ENCODE measurements around the gene RANBP3L.

RANBP3L gene

DNA sequence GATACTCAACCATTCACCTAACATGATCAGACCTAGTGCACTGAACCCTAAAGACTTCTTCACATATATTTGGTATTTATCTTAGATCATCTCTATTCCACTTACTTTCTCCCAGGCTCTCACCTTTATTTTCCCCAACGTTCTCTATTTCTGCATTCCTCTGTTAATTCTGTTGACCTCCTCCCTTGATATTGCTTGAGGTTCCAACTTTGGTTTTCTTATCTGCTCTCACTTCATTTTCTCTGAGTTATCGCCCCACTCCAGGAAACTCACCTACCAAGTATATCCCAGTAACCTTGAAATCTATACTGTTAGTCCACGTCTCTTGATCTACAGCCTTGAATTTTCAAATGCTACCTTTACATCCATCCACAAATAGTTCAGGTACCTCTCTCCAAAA is 69.2 kb downstream of the RANBP3L start:
- Histone ChIP-seq H3K36me3 (peaks cover 0 to 84% (median 26%) of the 10 kb centered on the region in 11 experiments; a peak in 16 of 22 replicates), H3K9me3 (replicated peaks in 1 of 11) (peaks cover 0 to 4% (median 0%) of the 10 kb centered on the region in 11 experiments; a peak in 1 of 22 replicates), H3K4me1 (peaks cover 11 to 19% (median 15%) of the 10 kb centered on the region in 10 experiments; a peak in 19 of 20 replicates), H3K27ac (no peak overlapping the region), H3K9ac (no peak overlapping the region), H3K4me3 (no peak overlapping the region), H3K4me2 (no peak overlapping the region), H4K20me1 (peaks cover 0 to 72% (median 3%) of the 10 kb centered on the region in 11 experiments; a peak in 10 of 22 replicates), H3K27me3 (no peaks in the 10 kb centered on the region)
- TF ChIP-seq Cebpa-rat (IDR thresholded peaks at IDR 0.05), result no peak

DNA sequence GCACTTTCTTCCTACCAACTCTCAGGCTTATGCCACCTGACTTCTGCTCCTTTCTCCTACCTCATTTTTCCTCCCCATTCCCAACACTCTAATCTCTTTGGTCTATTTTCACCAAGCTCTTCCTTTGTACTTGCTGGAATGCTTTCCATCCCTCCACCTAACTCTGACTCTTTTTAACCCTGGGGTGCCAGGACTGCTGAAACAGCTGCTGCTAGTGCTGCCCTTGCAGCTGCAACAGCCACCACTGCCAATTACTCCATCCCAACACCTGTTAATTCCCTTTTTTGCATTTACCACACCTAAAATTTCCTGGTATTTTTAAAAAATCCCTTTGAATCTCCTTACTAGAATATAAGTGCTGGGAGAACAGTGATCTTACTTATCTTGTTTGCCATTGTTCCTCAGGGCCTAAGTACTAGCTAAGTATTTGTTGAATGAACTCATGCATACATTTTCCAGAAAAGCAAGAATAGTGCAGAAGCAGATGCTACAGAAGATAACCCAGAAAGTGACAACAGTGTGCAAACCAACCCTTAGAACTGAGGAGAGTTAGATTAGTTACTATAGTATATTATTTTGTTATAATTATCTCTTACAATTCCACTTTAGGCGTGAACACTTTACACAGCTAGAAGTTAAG is 71.4 kb downstream of the RANBP3L start:
- Histone ChIP-seq H4K20me1 (peaks cover 0 to 56% (median 0%) of the 10 kb centered on the region in 11 experiments; a peak in 7 of 22 replicates), H3K9me3 (replicated peaks in 1 of 11) (peaks cover 0 to 4% (median 0%) of the 10 kb centered on the region in 11 experiments; a peak in 1 of 22 replicates), H3K36me3 (peaks cover 12 to 94% (median 43%) of the 10 kb centered on the region in 11 experiments), H3K27ac (no peak overlapping the region), H3K9ac (no peak overlapping the region), H3K4me2 (no peak overlapping the region), H3K4me1 (0 out of 20 replicates have a peak, but pooled peaks cover 0 to 5% (median 0%) of the 10 kb centered on the region in 10 experiments), H3K4me3 (no peak overlapping the region), H3K27me3 (no peaks in the 10 kb centered on the region)
- TF ChIP-seq Cebpa-rat (IDR thresholded peaks at IDR 0.05), result no peak

DNA sequence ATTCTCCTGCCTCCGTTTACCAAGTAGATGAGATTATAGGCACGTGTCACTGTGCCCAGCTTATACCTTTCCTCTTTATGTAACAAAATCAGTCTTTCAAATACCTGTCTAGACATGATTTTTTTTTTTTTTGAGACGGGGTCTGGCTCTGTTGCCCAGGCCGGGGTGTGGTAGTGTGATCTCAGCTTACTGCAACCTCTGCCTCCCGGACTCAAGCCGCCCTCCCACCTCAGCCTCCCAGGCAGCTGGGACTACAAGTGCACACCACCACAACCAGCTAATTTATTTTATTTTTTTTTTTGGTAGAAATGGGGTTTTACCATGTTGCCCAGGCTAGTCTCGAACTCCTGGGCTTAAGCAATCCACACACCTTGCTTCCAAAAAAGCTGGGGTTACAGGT is 73.2 kb downstream of the RANBP3L start:
- peaks cover 20 to 94% (median 48%) of the 10 kb centered on the region in 11 experiments for H3K36me3 ChIP-seq
- TF ChIP-seq Cebpa-rat (IDR thresholded peaks at IDR 0.05), result no peak
- peaks cover 0 to 16% (median 0%) of the 10 kb centered on the region in 11 experiments; a peak in 3 of 22 replicates for H3K9me3 ChIP-seq (replicated peaks in 1 of 11)
- H4K20me1 ChIP-seq, result peaks cover 0 to 51% (median 0%) of the 10 kb centered on the region in 11 experiments; a peak in 7 of 22 replicates
- no peaks in the 10 kb centered on the region for H3K27me3 ChIP-seq
- H3K9ac ChIP-seq, result no peak overlapping the region
- H3K4me2 ChIP-seq, result no peak overlapping the region
- no peak overlapping the region for H3K4me3 ChIP-seq
- no peak overlapping the region for H3K27ac ChIP-seq
- H3K4me1 ChIP-seq, result peaks cover 0 to 8% (median 4%) of the 10 kb centered on the region in 10 experiments; a peak in 8 of 20 replicates

DNA sequence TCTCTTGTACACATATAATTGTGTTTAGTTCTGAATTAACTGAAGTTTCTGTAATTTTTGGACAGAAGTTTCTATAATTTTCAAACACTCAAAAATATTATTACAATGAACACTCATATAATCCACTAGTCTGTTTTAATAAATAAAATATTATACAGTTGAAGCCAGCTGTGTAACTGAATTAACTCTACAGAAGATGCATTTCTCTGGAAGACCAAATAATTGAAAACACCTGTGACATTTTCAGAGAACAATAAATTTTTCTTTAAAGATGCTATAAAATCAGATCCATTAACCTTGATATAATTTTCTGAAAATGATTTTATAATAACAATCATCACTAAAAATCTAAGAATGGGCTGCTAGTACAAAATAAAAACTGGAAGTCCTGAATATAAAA is 74.7 kb downstream of the RANBP3L start:
- Histone ChIP-seq H3K27me3 (no peaks in the 10 kb centered on the region), H3K9me3 (replicated peaks in 1 of 11) (peaks cover 0 to 16% (median 0%) of the 10 kb centered on the region in 11 experiments; a peak in 3 of 22 replicates), H3K27ac (no peak overlapping the region), H3K36me3 (peaks cover 34 to 96% (median 54%) of the 10 kb centered on the region in 11 experiments), H4K20me1 (peaks cover 0 to 39% (median 0%) of the 10 kb centered on the region in 11 experiments; a peak in 6 of 22 replicates), H3K4me1 (peaks cover 0 to 14% (median 7%) of the 10 kb centered on the region in 10 experiments; a peak in 9 of 20 replicates), H3K4me3 (no peak overlapping the region), H3K4me2 (no peak overlapping the region), H3K9ac (no peak overlapping the region)
- no peak for TF ChIP-seq Cebpa-rat (IDR thresholded peaks at IDR 0.05)

DNA sequence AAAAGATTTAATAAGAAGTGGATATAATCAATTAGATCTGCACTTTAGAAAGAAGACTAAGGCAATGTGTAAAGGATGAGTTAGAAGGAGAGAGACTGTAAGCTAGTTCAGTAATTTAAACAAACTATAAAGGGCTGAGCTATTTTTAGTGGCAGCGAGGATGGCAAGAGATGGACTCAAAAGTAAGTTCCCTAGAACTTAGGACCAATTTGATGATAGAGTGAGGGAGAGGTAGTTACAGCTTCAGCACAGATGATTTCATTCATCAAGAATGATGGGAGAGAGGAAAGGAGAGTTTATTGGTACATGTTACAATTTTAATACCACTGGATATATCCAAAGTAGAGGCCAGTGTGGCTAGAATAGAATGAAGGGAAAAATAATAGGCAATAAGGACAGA is 79.1 kb downstream of the RANBP3L start:
- Histone ChIP-seq H3K36me3 (peaks cover 71 to 100% (median 90%) of the 10 kb centered on the region in 11 experiments), H3K9ac (no peak overlapping the region)

DNA sequence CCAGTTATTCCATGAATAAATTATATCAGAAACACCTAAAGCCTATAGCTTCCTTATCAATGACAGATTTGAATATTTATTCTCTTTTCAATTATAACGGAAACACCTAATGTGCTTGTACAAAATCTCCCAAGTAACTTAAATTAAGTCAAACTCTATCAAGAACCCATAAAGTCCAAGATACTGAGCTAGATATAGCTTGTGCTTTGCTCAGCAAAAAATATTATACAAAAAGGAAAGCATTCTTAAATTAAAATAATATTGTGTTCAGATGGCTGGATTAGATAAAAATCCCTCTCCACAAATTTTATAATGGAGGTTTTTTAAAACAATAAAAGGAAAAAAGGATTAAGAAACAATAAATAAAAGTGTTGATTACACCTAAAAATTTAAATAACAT is 83.7 kb downstream of the RANBP3L start:
- Histone ChIP-seq H3K9me3 (replicated peaks in 1 of 11) (peaks cover 0 to 36% (median 13%) of the 10 kb centered on the region in 11 experiments; a peak in 11 of 22 replicates), H3K9ac (no peak overlapping the region), H3K4me2 (no peak overlapping the region), H3K27ac (no peak overlapping the region), H4K20me1 (peaks cover 0 to 8% (median 0%) of the 10 kb centered on the region in 11 experiments; a peak in 1 of 22 replicates), H3K4me3 (no peak overlapping the region), H3K4me1 (peaks cover 8 to 42% (median 22%) of the 10 kb centered on the region in 10 experiments; a peak in 18 of 20 replicates), H3K36me3 (peaks cover 73 to 99% (median 92%) of the 10 kb centered on the region in 11 experiments), H3K27me3 (no peaks in the 10 kb centered on the region)
- no peak for TF ChIP-seq Cebpa-rat (IDR thresholded peaks at IDR 0.05)

More for the DNA sequence above, 79.1 kb downstream of the RANBP3L start:
- Histone ChIP-seq H4K20me1 (peaks cover 0 to 8% (median 0%) of the 10 kb centered on the region in 11 experiments; a peak in 1 of 22 replicates), H3K4me3 (no peak overlapping the region), H3K9me3 (replicated peaks in 1 of 11) (peaks cover 0 to 41% (median 13%) of the 10 kb centered on the region in 11 experiments; a peak in 11 of 22 replicates), H3K27ac (no peak overlapping the region), H3K4me1 (peaks cover 0 to 22% (median 7%) of the 10 kb centered on the region in 10 experiments; a peak in 10 of 20 replicates), H3K4me2 (no peak overlapping the region), H3K27me3 (no peaks in the 10 kb centered on the region)
- no peak for TF ChIP-seq Cebpa-rat (IDR thresholded peaks at IDR 0.05)

DNA sequence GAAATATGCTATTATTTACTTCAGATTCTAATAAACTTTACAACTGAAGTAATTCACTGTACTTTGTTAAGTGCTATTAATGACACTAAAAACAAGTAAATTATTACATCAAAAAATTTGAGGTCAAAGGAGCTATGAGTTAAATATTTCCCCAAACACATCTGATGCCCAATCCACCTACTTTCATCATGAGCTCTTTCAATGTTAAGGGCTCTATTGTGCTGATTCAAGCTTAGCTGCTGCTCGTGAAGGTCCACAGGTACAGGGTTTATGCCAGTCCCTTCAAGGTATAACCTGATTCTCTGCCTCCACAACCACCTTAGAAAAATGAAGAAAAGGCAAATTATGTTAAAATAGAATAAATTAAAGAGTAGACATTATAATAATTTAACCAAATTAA is 84.1 kb downstream of the RANBP3L start:
- H3K4me2 ChIP-seq, result peak overlapping the region in 2 of 11 experiments; percentile 10 to 45; a peak in 3 of 22 replicates
- no peak overlapping the region for H3K9ac ChIP-seq
- no peak overlapping the region for H3K27ac ChIP-seq
- H3K4me3 ChIP-seq, result no peak overlapping the region
- no peaks in the 10 kb centered on the region for H3K27me3 ChIP-seq
- H4K20me1 ChIP-seq, result peaks cover 0 to 8% (median 0%) of the 10 kb centered on the region in 11 experiments; a peak in 1 of 22 replicates
- H3K9me3 ChIP-seq (replicated peaks in 1 of 11), result peaks cover 0 to 36% (median 13%) of the 10 kb centered on the region in 11 experiments; a peak in 11 of 22 replicates
- H3K4me1 ChIP-seq, result peaks cover 8 to 45% (median 23%) of the 10 kb centered on the region in 10 experiments; a peak in 18 of 20 replicates
- H3K36me3 ChIP-seq, result peaks cover 73 to 99% (median 92%) of the 10 kb centered on the region in 11 experiments
- TF ChIP-seq Cebpa-rat (IDR thresholded peaks at IDR 0.05), result no peak

DNA sequence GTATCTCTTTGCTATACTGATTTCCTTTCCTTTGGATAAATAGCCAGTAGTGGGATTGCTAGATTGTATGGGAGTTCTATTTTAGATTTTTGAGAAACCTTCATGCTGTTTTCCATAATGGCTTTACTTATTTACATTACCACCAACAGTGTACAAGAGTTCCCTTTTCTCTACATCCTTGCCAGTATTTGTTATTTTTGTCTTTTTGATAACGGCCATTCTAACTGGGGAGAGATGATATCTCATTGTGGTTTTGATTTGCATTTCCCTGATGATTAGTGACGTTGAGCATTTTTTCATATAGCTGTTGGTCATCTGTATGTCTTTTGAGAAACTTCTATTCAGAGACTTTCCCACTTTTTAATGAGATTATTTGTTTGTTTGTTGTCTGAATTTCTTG is 85.8 kb downstream of the RANBP3L start:
- peak overlapping the region in 9 of 11 experiments; percentile 2 to 57 (median 35); a peak in 13 of 22 replicates for H3K27ac ChIP-seq
- no peak overlapping the region for H3K9ac ChIP-seq
- 0 out of 22 replicates have a peak, but pooled peaks cover 0 to 4% (median 0%) of the 10 kb centered on the region in 11 experiments for H4K20me1 ChIP-seq
- peak overlapping the region in 10 of 11 experiments; percentile 2 to 80 (median 43); a peak in 16 of 22 replicates for H3K4me2 ChIP-seq
- H3K4me1 ChIP-seq, result peaks cover 8 to 47% (median 25%) of the 10 kb centered on the region in 10 experiments; a peak in 18 of 20 replicates
- TF ChIP-seq Cebpa-rat (IDR thresholded peaks at IDR 0.05), result no peak
- H3K36me3 ChIP-seq, result peaks cover 76 to 99% (median 93%) of the 10 kb centered on the region in 11 experiments
- no peaks in the 10 kb centered on the region for H3K27me3 ChIP-seq
- peak overlapping the region in 1 of 10 experiments; percentile 12; a peak in 1 of 20 replicates for H3K4me3 ChIP-seq
- H3K9me3 ChIP-seq (replicated peaks in 1 of 11), result peaks cover 0 to 33% (median 13%) of the 10 kb centered on the region in 11 experiments; a peak in 11 of 22 replicates

DNA sequence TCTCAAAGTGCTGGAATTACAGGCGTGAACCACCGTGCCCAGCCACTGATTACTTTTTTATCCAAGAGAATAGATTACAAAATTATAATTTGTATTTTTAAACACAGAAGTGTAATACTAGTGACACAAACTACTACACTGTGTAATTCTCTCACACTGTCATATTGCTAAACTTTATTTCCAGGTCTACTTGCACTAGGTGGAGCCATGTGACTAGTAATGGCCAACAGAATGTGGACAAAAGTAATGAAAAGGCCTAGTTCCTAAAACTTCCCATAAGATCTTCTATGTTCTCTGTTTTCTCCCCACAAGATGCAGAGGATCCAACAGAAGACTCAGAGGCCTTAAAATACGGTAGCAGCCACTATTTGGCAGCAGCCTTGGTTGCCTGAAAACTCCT is 87.3 kb downstream of the RANBP3L start:
- no peak for TF ChIP-seq Cebpa-rat (IDR thresholded peaks at IDR 0.05)
- no peaks in the 10 kb centered on the region for H3K27me3 ChIP-seq
- no peak overlapping the region for H3K27ac ChIP-seq
- H4K20me1 ChIP-seq, result no peaks in the 10 kb centered on the region
- no peak overlapping the region for H3K4me3 ChIP-seq
- peaks cover 8 to 47% (median 25%) of the 10 kb centered on the region in 10 experiments; a peak in 18 of 20 replicates for H3K4me1 ChIP-seq
- peak overlapping the region in 1 of 11 experiments; percentile 80; a peak in 1 of 22 replicates for H3K4me2 ChIP-seq
- H3K9ac ChIP-seq, result no peak overlapping the region
- peaks cover 72 to 99% (median 91%) of the 10 kb centered on the region in 11 experiments for H3K36me3 ChIP-seq
- peaks cover 0 to 23% (median 6%) of the 10 kb centered on the region in 11 experiments; a peak in 9 of 22 replicates for H3K9me3 ChIP-seq (replicated peaks in 1 of 11)

All from BLaER1 treated with 17β-estradiol and CSF1 and Interleukin-3, amounts not matched to agents 10 nM and 100 nM (cell line).